ENCODE data around the gene FCAMR.

DNA sequence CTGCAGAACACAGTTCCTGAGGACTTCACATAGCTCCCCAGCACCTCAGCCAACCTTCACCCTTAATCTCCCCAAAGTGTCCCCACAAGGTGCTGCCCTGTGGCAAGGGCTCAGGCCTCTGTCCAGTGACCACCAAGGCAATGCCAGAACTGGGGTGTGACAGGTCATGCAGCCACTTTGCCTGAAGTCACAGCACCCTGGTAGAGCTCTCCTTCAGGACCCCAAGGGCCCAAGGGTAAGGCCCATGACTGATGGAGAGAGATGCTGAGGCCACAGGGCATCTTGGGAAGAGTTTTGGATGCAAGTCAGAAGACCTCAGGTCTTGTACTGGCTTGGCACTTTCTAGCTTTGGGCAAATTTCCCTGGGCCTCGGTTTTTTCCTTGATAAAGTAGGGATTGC, 47.7 kb downstream of the FCAMR start:
- TF ChIP-seq POLR2AphosphoS5 (IDR thresholded peaks at IDR 0.05) (no peak), EP300 (IDR thresholded peaks at IDR 0.05) (no peak), POLR2A (IDR thresholded peaks at IDR 0.05) (no peak)
- TF ChIP-seq, protein P1, sequence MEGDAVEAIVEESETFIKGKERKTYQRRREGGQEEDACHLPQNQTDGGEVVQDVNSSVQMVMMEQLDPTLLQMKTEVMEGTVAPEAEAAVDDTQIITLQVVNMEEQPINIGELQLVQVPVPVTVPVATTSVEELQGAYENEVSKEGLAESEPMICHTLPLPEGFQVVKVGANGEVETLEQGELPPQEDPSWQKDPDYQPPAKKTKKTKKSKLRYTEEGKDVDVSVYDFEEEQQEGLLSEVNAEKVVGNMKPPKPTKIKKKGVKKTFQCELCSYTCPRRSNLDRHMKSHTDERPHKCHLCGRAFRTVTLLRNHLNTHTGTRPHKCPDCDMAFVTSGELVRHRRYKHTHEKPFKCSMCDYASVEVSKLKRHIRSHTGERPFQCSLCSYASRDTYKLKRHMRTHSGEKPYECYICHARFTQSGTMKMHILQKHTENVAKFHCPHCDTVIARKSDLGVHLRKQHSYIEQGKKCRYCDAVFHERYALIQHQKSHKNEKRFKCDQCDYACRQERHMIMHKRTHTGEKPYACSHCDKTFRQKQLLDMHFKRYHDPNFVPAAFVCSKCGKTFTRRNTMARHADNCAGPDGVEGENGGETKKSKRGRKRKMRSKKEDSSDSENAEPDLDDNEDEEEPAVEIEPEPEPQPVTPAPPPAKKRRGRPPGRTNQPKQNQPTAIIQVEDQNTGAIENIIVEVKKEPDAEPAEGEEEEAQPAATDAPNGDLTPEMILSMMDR (IDR thresholded peaks at IDR 0.05) = no peak
